ENCODE measurements around the gene NLE1. TPM values are rescaled to one million over a fixed set of nuclear protein-coding genes. Genes with fewer than 3 reads are reported as not detected.
A peak's percentile ranks its signal among the peaks of the same experiment; 100 is the strongest.
"Not testable (repeated sequence)": the region's sequence is repeated elsewhere in the genome, so short reads cannot be mapped to it uniquely, and the experiment has no call there.

The NLE1 gene
- total RNA-seq, 1 donor from 2014 or later, result 4.2 TPM

DNA sequence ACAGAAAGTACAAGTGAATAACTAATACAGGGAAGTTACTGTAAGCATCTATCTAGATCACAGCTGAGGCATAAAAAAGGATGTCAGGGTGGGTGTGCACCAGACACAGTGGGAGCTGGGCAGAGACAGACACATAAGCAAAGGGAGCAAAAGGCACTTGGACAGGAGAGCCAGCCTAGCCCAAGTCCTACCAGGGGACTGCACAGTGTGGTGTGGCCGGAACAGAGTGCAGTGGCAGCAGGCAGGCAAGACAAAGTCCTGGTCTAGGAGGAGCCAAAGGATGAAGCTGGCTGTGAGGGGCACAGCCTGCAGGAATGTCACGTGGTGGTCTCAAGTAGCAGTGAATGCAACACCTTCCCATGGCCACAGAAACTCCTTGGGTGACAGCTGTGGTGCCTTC lies 44.3 kb downstream of the NLE1 start:
- Histone ChIP-seq H3K4me1 (no peaks in the 10 kb centered on the region), H3K4me3 (no peak overlapping the region), H3K36me3 (peaks cover 36% of the 10 kb centered on the region), H3K9me3 (replicated peaks) (no peaks in the 10 kb centered on the region), H3K27ac (replicated peaks) (no peak overlapping the region), H3K27me3 (ENCODE audit: low read depth) (no peaks in the 10 kb centered on the region)
- TF ChIP-seq, protein P1, sequence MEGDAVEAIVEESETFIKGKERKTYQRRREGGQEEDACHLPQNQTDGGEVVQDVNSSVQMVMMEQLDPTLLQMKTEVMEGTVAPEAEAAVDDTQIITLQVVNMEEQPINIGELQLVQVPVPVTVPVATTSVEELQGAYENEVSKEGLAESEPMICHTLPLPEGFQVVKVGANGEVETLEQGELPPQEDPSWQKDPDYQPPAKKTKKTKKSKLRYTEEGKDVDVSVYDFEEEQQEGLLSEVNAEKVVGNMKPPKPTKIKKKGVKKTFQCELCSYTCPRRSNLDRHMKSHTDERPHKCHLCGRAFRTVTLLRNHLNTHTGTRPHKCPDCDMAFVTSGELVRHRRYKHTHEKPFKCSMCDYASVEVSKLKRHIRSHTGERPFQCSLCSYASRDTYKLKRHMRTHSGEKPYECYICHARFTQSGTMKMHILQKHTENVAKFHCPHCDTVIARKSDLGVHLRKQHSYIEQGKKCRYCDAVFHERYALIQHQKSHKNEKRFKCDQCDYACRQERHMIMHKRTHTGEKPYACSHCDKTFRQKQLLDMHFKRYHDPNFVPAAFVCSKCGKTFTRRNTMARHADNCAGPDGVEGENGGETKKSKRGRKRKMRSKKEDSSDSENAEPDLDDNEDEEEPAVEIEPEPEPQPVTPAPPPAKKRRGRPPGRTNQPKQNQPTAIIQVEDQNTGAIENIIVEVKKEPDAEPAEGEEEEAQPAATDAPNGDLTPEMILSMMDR (IDR thresholded peaks at IDR 0.05; ENCODE audit: borderline replicate concordance), result no peak
- intact Hi-C loops (cut with micrococcal nuclease), result no loop called here
- no peak for DNase-seq

DNA sequence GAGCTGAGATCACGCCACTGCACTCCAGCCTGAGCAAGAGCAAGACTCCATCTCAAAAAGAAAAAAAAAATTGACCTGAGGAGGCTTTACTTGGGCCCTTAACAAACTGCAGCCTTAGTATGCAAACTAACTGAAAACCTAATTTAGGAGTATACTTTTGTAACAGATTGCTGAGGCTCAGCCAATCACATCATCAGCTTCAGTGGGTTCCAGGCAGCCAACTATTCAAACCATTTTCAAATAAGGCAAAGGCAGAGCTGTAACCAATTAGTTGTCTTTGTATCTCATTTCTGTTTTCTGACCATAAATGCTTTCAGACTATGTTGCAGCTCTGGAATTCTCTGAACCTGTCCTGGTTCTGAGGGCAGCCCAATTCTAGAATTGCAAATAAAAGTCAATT lies 46.4 kb downstream of the NLE1 start:
- no peak overlapping the region for H3K4me3 ChIP-seq
- intact Hi-C loops (cut with micrococcal nuclease), result no loop called here
- no peaks in the 10 kb centered on the region for H3K27me3 ChIP-seq (ENCODE audit: low read depth)
- H3K36me3 ChIP-seq, result peaks cover 17% of the 10 kb centered on the region
- no peaks in the 10 kb centered on the region for H3K4me1 ChIP-seq
- TF ChIP-seq, protein P1 (IDR thresholded peaks at IDR 0.05; ENCODE audit: borderline replicate concordance), result no peak
- no peak for DNase-seq
- H3K27ac ChIP-seq (replicated peaks), result no peak overlapping the region
- no peaks in the 10 kb centered on the region for H3K9me3 ChIP-seq (replicated peaks)

DNA sequence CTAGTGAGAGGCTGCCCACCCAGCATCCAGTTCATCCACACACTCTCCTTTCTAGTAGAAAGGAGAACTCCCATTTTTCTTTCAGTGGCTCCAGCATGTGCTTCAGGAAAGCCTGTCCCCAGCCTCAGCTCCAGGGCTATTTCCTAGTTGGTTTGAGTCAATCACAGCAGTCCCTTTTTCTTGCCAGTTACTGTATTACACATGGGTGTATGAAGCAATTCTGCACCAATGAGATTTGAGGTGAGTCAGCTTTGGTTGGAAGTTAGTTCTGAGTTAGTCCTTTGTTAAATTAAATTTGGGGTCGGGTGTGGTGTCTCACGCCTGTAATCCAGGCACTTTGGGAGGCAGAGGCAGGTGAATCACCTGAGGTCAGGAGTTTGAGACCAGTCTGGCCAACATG lies 47.2 kb downstream of the NLE1 start:
- intact Hi-C loops (cut with micrococcal nuclease), result no loop called here
- DNase-seq, result no peak

DNA sequence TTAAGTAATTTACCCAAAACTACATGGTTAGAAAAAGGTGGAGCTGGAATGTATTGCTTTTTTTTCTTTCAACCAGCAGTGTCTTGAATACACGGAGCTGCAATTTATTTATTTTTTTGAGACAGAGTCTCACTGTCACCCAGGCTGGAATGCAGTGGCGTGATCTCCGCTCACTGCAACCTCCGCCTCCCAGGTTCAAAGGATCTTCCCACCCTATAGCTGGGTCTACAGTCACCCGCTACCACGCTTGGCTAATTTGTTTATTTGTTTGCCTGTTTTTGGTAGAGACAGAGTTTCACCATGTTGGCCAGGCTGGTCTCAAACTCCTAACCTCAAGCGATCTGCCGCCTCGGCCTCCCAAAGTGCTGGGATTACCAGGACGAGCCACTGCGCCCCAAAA lies 51.4 kb downstream of the NLE1 start:
- H3K9me3 ChIP-seq (replicated peaks); H3K36me3 ChIP-seq; H3K27ac ChIP-seq (replicated peaks); H3K4me3 ChIP-seq; intact Hi-C loops (cut with micrococcal nuclease); H3K27me3 ChIP-seq (ENCODE audit: low read depth); DNase-seq: not testable (repeated sequence)
- H3K4me1 ChIP-seq, result peaks cover 25% of the 10 kb centered on the region

More for the DNA sequence above, 47.2 kb downstream of the NLE1 start:
- H3K27me3 ChIP-seq (ENCODE audit: low read depth), result no peaks in the 10 kb centered on the region
- TF ChIP-seq, protein P1 (IDR thresholded peaks at IDR 0.05; ENCODE audit: borderline replicate concordance), result no peak
- H3K9me3 ChIP-seq (replicated peaks), result no peaks in the 10 kb centered on the region
- H3K36me3 ChIP-seq, result peaks cover 9% of the 10 kb centered on the region
- peaks cover 1% of the 10 kb centered on the region for H3K4me1 ChIP-seq
- H3K4me3 ChIP-seq, result no peak overlapping the region
- H3K27ac ChIP-seq (replicated peaks), result no peak overlapping the region

DNA sequence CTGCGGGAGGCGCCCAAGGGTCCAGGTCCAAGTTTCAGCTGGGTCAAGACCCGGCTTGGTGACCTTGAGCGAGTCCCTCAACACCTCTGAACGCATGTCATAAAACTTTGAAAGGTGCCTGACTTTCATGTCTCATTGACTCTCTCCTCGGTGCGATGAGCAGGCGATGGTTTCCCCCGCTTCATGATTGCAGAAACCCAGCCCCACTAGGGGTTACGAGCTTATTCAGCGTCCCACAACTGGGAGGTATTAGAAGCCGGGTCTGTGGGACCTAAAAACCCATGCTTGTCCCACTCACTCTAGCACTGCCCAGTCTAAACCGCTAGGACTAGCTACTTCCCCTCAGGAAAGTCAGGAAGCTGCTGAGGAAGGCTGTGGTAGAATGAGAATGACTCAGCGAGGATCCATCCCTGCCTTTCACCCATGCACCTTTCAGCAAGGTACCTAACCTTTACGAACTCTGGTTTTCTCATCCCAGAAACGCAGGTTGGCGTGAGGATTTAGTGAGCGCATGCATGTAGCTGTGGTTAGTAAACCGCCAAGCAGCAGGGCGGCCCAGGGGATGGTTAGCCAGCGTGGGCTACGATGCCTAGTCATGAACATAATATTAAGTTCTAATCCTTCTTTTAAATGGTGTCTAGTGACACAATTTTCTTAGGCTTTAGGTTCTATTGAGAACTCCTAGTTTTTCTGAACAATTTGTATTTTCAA lies 52.4 kb downstream of the NLE1 start:
- TF ChIP-seq, protein P1 (IDR thresholded peaks at IDR 0.05; ENCODE audit: borderline replicate concordance), result peak; percentile 23
- intact Hi-C loops (cut with micrococcal nuclease), result no loop called here
- DNase-seq, result no peak

DNA sequence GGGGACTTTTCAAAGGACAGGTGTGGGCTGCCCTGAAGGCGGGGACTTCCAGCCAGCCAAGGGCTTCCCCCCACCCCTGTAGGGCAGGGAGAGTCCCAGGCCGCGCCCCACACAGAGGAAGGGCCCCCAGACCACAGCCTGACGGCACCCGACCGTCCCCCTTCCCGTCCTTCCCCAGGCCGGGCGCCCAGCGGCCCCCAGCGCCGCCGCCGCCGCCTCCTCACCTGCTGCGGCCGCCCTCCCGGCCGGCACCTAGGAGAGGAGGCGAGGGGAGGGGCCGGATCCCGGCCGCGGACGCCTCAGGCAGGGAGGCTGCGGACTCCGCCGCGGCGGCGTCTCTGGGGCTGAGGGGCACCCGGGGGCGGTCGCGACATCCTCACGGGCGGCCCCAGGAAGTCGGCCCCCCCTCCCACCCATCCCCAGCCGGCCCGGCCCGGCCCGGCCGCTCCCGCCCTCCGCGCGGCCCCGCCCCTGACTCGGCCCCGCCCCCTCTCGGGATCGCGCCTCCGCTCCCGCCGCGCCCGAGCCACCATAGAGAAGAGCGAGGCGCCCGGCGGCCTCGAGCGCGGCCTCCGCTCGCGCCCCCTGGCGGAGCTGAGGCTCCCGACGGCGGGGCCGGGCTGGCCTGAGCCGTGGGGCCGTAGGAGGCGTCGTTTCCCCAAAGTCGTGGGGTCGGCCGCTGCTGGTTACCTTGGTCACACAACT lies 53.1 kb downstream of the NLE1 start:
- no peaks in the 10 kb centered on the region for H3K36me3 ChIP-seq
- TF ChIP-seq, protein P1 (IDR thresholded peaks at IDR 0.05; ENCODE audit: borderline replicate concordance), result peak; percentile 86
- no peaks in the 10 kb centered on the region for H3K9me3 ChIP-seq (replicated peaks)
- no peaks in the 10 kb centered on the region for H3K27me3 ChIP-seq (ENCODE audit: low read depth)
- intact Hi-C loops (cut with micrococcal nuclease), result no loop called here
- peak overlapping the region; percentile 91 for H3K4me3 ChIP-seq
- peak; percentile 89 for DNase-seq
- peak overlapping the region; percentile 86 for H3K27ac ChIP-seq (replicated peaks)
- H3K4me1 ChIP-seq, result peaks cover 25% of the 10 kb centered on the region

More for the DNA sequence above, 52.4 kb downstream of the NLE1 start:
- H3K4me3 ChIP-seq, result peak overlapping the region; percentile 91
- H3K27ac ChIP-seq (replicated peaks), result peak overlapping the region; percentile 86
- H3K36me3 ChIP-seq, result no peaks in the 10 kb centered on the region
- H3K4me1 ChIP-seq, result peaks cover 25% of the 10 kb centered on the region
- no peaks in the 10 kb centered on the region for H3K9me3 ChIP-seq (replicated peaks)
- H3K27me3 ChIP-seq (ENCODE audit: low read depth), result no peaks in the 10 kb centered on the region
